Calu3 (cell line): ENCODE results near the gene ZNF639. TPM values are rescaled to one million over a fixed set of nuclear protein-coding genes. Genes with fewer than 3 reads are reported as not detected.

Source experiments
- BruUV-seq: library from RNA; stranded (reverse); fragments of 400-500 nt; replicated peaks from 2 replicates; lab custom pipeline; 2021; lab: Mats Ljungman, UMichigan
- CTCF ChIA-PET: fragments of 300-600 bp; sonication (Branson Sonifier 250); formaldehyde crosslinking; loops from one replicate; lab custom pipeline; 2022; ENCODE audit warnings: antibody characterized with exemption; lab: Charles Lee
- DNase-seq: peaks from one replicate; pipeline ENCODE4 v3.0.0; 2022
- H3K27ac Mint-ChIP-seq: one replicate; pipeline ENCODE4 v1.8.0; 2022; ENCODE audit warnings: mixed read lengths; ENCODE audit not compliant: unreplicated experiment
- H3K27me3 Mint-ChIP-seq: one replicate; pipeline ENCODE4 v1.8.0; 2022; ENCODE audit warnings: mixed read lengths; ENCODE audit not compliant: unreplicated experiment
- H3K36me3 Mint-ChIP-seq: one replicate; pipeline ENCODE4 v1.8.0; 2022; ENCODE audit warnings: mild to moderate bottlenecking, moderate library complexity, mixed read lengths; ENCODE audit not compliant: insufficient read depth, unreplicated experiment
- H3K4me1 Mint-ChIP-seq: one replicate; pipeline ENCODE4 v1.8.0; 2022; ENCODE audit warnings: mild to moderate bottlenecking, low read depth, mixed read lengths; ENCODE audit not compliant: unreplicated experiment
- H3K4me3 Mint-ChIP-seq: one replicate; pipeline ENCODE4 v1.8.0; 2022; ENCODE audit warnings: mild to moderate bottlenecking, low read depth, moderate library complexity, mixed read lengths; ENCODE audit not compliant: unreplicated experiment
- H3K9me3 Mint-ChIP-seq: one replicate; pipeline ENCODE4 v1.8.0; 2022; ENCODE audit warnings: low read depth, mixed read lengths; ENCODE audit not compliant: unreplicated experiment
- CTCF ChIP-seq: fragments of 200-600 bp; IDR thresholded peaks from one replicate; pipeline ENCODE4 v1.8.0; 2022; ENCODE audit warnings: antibody characterized with exemption; ENCODE audit not compliant: unreplicated experiment
- intact Hi-C: fragments of 100-400 bp; cut with micrococcal nuclease; formaldehyde crosslinking; loops from one replicate; pipeline ENCODE4 v1.10.0; 2022; ENCODE audit not compliant: unreplicated experiment
- total RNA-seq: library from RNA; stranded (reverse); gene quantifications from 2 replicates; pipeline ENCODE4 v1.2.3, GENCODE V29; 2022

ZNF639 gene
- total RNA-seq, 1 experiment from 2014 or later = 52.1 TPM

- H3K4me1 Mint-ChIP-seq = peaks cover 7% of the 10 kb centered on the region
- no peaks in the 10 kb centered on the region for H3K9me3 Mint-ChIP-seq
- no peak for TF ChIP-seq CTCF
- H3K27ac Mint-ChIP-seq = peak within 1 kb of the TSS; percentile 96
- peak; percentile 95 for DNase-seq
- peaks cover 35% of the 10 kb centered on the region for H3K36me3 Mint-ChIP-seq
- H3K27me3 Mint-ChIP-seq = no peaks in the 10 kb centered on the region
- BruUV-seq = no TSS peak
- peak within 1 kb of the TSS; percentile 99 for H3K4me3 Mint-ChIP-seq
- CTCF ChIA-PET = interaction anchor here (2.2 kb wide), 1 partner anchor 26 kb away, joined by 6 read pairs; no protein-coding TSS in a partner anchor
- intact Hi-C loops = loop anchor here (2.0 to 5.0 kb wide), 2 partner anchors 23 to 215 kb away; partner anchors contain the start of gene ACTL6A
These were observed 24.7 kb downstream of the ZNF639 start, which contains the start of gene MFN1 for GRCh38 chr3:179347345-179348194. MFN1 (plus strand) TSS chr3:179347709; CDS start chr3:179348852, 1,143 bp downstream.

GRCh38 chr3:179348325-179349013 lies 25.6 kb downstream of the ZNF639 start:
- H3K4me1 Mint-ChIP-seq = peaks cover 7% of the 10 kb centered on the region
- DNase-seq = no peak
- no peaks in the 10 kb centered on the region for H3K9me3 Mint-ChIP-seq
- no peak for TF ChIP-seq CTCF
- H3K27me3 Mint-ChIP-seq = no peaks in the 10 kb centered on the region
- intact Hi-C loops = loop anchor here (5.0 kb wide), 1 partner anchor 214 kb away; the partner anchor contains the start of gene ACTL6A
- peak overlapping the region; percentile 99 for H3K4me3 Mint-ChIP-seq
- H3K36me3 Mint-ChIP-seq = peaks cover 40% of the 10 kb centered on the region
- CTCF ChIA-PET = interaction anchor here (0.6 to 2.2 kb wide), 2 partner anchors 27 to 48 kb away, joined by 3 to 6 read pairs; no protein-coding TSS in a partner anchor
- TSS peak; percentile 65 for BruUV-seq
- H3K27ac Mint-ChIP-seq = peak overlapping the region; percentile 96

GRCh38 chr3:179355996-179356395 lies 33.2 kb downstream of the ZNF639 start:
- DNase-seq = no peak
- no peaks in the 10 kb centered on the region for H3K4me1 Mint-ChIP-seq
- H3K27me3 Mint-ChIP-seq = no peaks in the 10 kb centered on the region
- CTCF ChIA-PET = no interaction called here
- no peak overlapping the region for H3K4me3 Mint-ChIP-seq
- TF ChIP-seq CTCF = no peak
- H3K36me3 Mint-ChIP-seq = peaks cover 35% of the 10 kb centered on the region
- no peaks in the 10 kb centered on the region for H3K9me3 Mint-ChIP-seq
- intact Hi-C loops = loop anchor here (5.0 kb wide), 1 partner anchor 1186 kb away; no protein-coding TSS in a partner anchor
- no peak overlapping the region for H3K27ac Mint-ChIP-seq
- BruUV-seq = no TSS peak

- Mint-ChIP-seq H3K9me3 (no peaks in the 10 kb centered on the region), H3K4me3 (no peak overlapping the region), H3K27me3 (no peaks in the 10 kb centered on the region), H3K4me1 (no peaks in the 10 kb centered on the region), H3K36me3 (peaks cover 41% of the 10 kb centered on the region), H3K27ac (no peak overlapping the region)
- CTCF ChIA-PET = no interaction called here
- no TSS peak for BruUV-seq
- DNase-seq = no peak
- TF ChIP-seq CTCF = no peak
- intact Hi-C loops = no loop called here
These were observed 40.5 kb downstream of the ZNF639 start for GRCh38 chr3:179363332-179363731.
